ENCODE measurements around the gene PLEKHA7.

- TF ChIP-seq, protein P1, sequence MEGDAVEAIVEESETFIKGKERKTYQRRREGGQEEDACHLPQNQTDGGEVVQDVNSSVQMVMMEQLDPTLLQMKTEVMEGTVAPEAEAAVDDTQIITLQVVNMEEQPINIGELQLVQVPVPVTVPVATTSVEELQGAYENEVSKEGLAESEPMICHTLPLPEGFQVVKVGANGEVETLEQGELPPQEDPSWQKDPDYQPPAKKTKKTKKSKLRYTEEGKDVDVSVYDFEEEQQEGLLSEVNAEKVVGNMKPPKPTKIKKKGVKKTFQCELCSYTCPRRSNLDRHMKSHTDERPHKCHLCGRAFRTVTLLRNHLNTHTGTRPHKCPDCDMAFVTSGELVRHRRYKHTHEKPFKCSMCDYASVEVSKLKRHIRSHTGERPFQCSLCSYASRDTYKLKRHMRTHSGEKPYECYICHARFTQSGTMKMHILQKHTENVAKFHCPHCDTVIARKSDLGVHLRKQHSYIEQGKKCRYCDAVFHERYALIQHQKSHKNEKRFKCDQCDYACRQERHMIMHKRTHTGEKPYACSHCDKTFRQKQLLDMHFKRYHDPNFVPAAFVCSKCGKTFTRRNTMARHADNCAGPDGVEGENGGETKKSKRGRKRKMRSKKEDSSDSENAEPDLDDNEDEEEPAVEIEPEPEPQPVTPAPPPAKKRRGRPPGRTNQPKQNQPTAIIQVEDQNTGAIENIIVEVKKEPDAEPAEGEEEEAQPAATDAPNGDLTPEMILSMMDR (IDR thresholded peaks at IDR 0.05) = no peak
- TF ChIP-seq POLR2A (IDR thresholded peaks at IDR 0.05) = no peak
Measured at GRCh38 chr11:16840951-16841350, 173.3 kb downstream of the PLEKHA7 start.
